ENCODE data around the gene KIAA0930.

DNA sequence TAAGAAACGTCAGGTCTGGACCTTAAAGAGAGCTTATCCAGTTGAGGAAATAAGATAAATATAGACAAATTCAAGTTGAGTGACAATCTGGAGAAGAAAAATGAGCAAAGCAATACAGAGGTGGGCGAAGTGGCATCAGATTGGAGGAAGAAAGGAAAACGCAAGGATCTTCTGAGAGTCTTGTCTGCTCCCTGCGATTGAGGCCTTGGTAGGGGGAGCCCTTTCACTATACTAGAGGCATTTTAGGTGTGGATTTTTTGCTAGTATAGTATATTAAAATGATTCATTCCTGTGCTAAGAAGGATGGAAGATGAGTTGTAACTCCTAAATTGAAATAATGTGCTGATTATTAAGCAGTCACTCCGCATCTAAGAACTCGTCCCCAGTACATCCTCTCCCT lies 68.9 kb downstream of the KIAA0930 start:
- TF ChIP-seq, protein P1, sequence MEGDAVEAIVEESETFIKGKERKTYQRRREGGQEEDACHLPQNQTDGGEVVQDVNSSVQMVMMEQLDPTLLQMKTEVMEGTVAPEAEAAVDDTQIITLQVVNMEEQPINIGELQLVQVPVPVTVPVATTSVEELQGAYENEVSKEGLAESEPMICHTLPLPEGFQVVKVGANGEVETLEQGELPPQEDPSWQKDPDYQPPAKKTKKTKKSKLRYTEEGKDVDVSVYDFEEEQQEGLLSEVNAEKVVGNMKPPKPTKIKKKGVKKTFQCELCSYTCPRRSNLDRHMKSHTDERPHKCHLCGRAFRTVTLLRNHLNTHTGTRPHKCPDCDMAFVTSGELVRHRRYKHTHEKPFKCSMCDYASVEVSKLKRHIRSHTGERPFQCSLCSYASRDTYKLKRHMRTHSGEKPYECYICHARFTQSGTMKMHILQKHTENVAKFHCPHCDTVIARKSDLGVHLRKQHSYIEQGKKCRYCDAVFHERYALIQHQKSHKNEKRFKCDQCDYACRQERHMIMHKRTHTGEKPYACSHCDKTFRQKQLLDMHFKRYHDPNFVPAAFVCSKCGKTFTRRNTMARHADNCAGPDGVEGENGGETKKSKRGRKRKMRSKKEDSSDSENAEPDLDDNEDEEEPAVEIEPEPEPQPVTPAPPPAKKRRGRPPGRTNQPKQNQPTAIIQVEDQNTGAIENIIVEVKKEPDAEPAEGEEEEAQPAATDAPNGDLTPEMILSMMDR (IDR thresholded peaks at IDR 0.05): no peak
- TF ChIP-seq POLR2A (IDR thresholded peaks at IDR 0.05): no peak
